GM21360 (cell line): ENCODE measurements around the gene IGFBP6.
"Not testable (repeated sequence)": the region's sequence is repeated elsewhere in the genome, so short reads cannot be mapped to it uniquely, and the experiment has no call there.

Experiments
- ATAC-seq: cut with Tn5 transposase; IDR thresholded peaks from one replicate; pipeline ENCODE4 v1.9.1; 2021; ENCODE audit warnings: mild to moderate bottlenecking, moderate library complexity; ENCODE audit not compliant: unreplicated experiment

IGFBP6 gene

GRCh38 chr12:53096089-53096741, 1.3 kb upstream of the IGFBP6 start:
- no peak for ATAC-seq

GRCh38 chr12:53096759-53097158, 708 bp upstream of the IGFBP6 start:
- ATAC-seq: no peak

DNA sequence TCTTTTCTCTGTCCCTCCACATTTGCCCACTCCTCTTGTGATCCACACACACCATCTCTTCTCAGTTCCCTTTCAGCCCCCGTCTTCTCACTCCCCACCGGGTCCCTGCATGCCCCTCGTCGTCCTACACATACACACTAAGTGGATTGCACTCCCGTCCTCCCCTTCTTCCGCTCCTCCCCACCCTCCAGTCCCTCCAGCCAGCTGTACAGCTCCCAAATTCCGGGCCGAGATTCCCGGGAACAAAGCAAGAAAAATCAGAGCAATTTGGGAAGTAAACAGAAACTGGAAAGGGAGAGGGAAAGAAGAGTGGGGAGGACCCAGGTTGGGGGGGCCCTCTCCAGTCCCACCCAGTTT, 282 bp upstream of the IGFBP6 start:
- no peak for ATAC-seq

DNA sequence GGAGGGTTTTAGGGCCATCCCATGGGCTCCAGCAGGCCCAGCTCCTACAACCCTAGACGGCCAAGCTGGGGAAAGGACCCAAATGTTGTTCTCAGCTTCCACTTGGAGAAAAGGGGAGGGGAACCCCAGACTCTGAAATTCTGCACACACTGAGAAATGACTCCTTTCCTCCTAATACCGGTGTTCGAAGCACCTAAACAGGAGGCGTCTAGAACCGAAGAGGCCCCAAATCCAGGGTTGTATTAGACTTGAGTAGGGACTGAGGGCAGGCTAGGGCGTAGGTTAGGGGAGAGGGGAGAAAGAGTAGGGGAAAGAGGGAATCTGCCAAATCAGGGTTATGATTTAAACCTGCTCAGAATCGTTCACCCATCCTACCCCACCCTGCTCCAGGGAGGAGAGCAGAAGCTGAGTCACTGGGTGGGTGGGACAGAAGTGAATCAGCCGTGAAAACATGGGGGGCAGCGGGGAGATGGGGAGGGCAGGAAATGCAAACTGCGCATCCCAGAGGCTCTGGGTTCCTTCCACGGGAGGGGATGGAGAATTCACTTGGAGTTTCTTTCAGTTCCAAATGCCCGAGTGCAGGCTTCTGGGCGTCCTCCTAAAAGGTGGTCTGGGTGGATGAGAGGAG, 1.0 kb downstream of the IGFBP6 start:
- ATAC-seq: no peak

DNA sequence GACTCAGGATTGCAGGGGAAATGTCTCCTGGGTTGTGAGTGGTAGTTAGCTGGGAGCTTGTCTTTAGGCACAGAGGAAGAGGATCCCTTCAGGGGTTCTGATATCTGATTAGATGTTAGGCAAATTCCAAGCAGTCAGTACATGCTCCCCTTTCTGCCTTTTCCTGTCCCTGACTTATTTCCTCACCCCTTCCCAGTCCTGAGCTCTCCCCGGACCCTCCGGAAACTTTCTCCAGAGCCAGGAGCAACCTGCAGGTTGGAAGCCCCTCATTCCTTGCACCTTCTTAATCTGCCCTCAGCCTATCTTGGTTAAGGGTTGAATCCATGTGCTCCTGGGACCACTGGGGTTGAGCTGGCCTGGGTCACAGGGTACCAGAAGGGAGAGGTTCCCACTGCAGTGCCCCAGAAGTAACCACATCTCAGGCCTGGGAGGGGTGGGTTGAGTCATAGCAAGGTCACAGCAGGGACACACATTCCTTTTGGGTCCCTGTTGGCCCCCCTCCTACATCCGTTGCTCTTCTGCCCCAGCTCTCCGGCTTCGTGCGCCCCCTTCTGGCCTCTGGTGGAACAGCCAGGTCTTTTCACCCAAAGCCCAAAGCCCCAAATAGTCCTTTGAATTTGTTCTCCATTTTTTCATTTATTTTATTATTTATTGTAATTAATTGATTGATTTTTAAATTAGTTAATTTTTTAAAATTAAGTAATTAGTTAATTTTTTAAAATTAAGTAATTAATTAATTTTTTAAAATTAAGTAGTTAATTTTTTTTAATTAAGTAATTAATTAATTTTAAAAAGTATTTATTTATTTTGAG, 1.8 kb downstream of the IGFBP6 start:
- no peak for ATAC-seq

- no peak for ATAC-seq
These were observed 3.1 kb downstream of the IGFBP6 start for GRCh38 chr12:53100466-53101151.

DNA sequence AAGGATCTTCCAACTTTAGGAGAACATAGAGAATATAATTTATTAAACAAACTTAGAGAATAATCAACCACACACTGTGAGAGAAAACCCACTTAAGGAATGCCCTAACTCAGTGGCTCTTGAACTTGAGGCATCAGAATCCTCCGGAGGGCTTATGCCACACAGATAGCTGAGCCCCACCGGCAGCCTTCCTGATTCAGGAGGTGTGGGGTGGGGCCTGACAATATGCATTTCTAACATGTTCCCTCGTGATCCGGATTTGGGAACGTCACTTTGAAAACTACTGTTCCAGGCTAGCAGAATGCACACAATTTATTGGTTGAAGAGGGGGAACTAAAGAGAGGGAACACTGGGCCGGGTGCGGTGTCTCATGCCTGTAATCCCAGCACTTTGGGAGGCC, 3.8 kb downstream of the IGFBP6 start:
- no peak for ATAC-seq

- no peak for ATAC-seq
These were observed 4.7 kb downstream of the IGFBP6 start for GRCh38 chr12:53101931-53102781.

- no peak for ATAC-seq
These were observed 5.7 kb downstream of the IGFBP6 start, which contains the start of gene SOAT2 for GRCh38 chr12:53102883-53103807. SOAT2 (plus strand) TSS chr12:53103486; CDS start chr12:53103578, 92 bp downstream.

- no peak for ATAC-seq
These were observed 6.4 kb downstream of the IGFBP6 start for GRCh38 chr12:53103860-53104305.

GRCh38 chr12:53105256-53105655, 7.8 kb downstream of the IGFBP6 start:
- no peak for ATAC-seq

DNA sequence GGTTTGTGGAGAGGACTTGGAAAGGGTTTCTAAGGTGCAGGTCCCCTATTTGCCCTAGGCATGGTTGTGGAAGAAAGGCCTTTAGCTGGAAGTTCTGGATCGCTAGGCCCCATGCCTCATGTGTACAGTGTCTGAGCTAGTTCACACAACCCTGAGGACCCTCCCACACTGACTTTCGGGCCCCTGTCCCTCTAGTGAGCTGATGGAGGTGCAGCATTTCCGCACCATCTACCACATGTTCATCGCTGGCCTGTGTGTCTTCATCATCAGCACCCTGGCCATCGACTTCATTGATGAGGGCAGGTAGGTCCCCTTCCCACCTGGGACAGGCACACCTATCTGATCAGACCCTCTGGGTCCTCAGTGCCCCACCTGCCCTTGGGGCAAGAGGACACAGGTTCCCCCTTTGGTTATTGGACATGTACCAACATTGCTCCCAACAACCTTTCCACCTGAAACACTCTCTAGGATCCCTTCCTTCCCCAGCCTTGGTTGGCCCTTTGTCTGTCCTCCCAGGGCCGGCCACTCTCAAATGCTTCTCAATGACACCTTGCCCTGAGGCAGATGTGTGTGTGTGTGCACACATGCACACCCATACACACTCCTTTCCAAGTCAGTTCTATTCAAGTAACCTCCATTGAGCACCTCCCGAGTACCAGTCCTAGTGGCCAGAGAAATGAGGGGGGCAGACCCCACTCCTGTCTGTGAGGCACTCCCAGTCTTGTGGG, 8.4 kb downstream of the IGFBP6 start:
- no peak for ATAC-seq

DNA sequence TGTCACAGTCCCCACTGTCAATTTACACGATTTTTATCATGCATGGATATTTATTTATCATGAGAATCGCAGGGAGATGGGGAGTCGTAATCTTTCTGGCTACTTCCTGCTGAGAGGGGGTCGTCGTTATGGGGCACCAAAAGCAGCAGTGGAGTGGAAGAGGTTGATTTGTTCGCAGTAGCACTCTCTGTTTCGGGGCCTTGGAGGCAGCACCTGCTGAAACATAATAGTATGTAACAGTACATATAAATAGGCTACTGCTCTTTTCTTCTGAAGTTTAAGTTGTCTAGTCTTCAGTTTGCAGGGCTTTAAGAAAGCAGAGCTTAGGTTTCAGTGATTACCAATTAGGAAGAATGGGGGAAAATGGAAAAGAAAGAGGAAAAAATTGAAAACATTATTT, 9.7 kb downstream of the IGFBP6 start:
- no peak for ATAC-seq

GRCh38 chr12:53112431-53112830, 15.0 kb downstream of the IGFBP6 start:
- not testable (repeated sequence) for ATAC-seq

GRCh38 chr12:53113136-53113705, 15.8 kb downstream of the IGFBP6 start:
- no peak for ATAC-seq

GRCh38 chr12:53113951-53114350, 16.5 kb downstream of the IGFBP6 start:
- ATAC-seq: no peak

GRCh38 chr12:53115112-53115890, 17.8 kb downstream of the IGFBP6 start:
- no peak for ATAC-seq
